WTC11 (cell line): ENCODE results near the gene ADGRG7. TPM values are rescaled to one million over a fixed set of nuclear protein-coding genes. Genes with fewer than 3 reads are reported as not detected.

ENCODE experiments used
- ATAC-seq: fragments of 200-7000 bp; cut with Tn5 transposase; 2 replicates; pipeline ENCODE4 v1.10.0; 2021; ENCODE audit warnings: mild to moderate bottlenecking, moderate library complexity
- CTCF ChIA-PET: fragments of 300-600 bp; sonication (Branson Sonifier 250); formaldehyde crosslinking; loops from one replicate; lab custom pipeline; 2021; ENCODE audit warnings: antibody characterized with exemption; lab: Charles Lee
- POLR2A ChIA-PET: fragments of 350-600 bp; sonication (Branson Sonifier 250); formaldehyde crosslinking; loops from one replicate; lab custom pipeline; 2021; ENCODE audit warnings: antibody characterized with exemption; lab: Charles Lee
- DNase-seq: peaks from one replicate; pipeline ENCODE4 v3.0.0; 2021; ENCODE audit warnings: low spot score
- H3K27ac Mint-ChIP-seq: 2 replicates; pipeline ENCODE4 v1.8.0; 2021; ENCODE audit warnings: mixed read lengths
- H3K27me3 Mint-ChIP-seq: 2 replicates; pipeline ENCODE4 v1.8.0; 2021; ENCODE audit warnings: low read depth, mild to moderate bottlenecking, moderate library complexity, mixed read lengths
- H3K36me3 Mint-ChIP-seq: 2 replicates; pipeline ENCODE4 v1.8.0; 2021; ENCODE audit warnings: mixed read lengths
- H3K4me1 Mint-ChIP-seq: 2 replicates; pipeline ENCODE4 v1.8.0; 2022; ENCODE audit warnings: mixed read lengths
- H3K4me3 Mint-ChIP-seq: 2 replicates; pipeline ENCODE4 v1.8.0; 2021; ENCODE audit warnings: mild to moderate bottlenecking, moderate library complexity, mixed read lengths
- H3K9me3 Mint-ChIP-seq: 2 replicates; pipeline ENCODE4 v1.8.0; 2021; ENCODE audit warnings: mixed read lengths
- ARID4B ChIP-seq: sonication (generic); formaldehyde crosslinking; IDR thresholded peaks from 2 replicates; pipeline ENCODE4 v1.8.0; 2023; ENCODE audit warnings: missing genetic modification reagents, mild to moderate bottlenecking, borderline replicate concordance
- CBFB ChIP-seq: sonication (generic); formaldehyde crosslinking; IDR thresholded peaks from 2 replicates; pipeline ENCODE4 v1.8.1; 2022; ENCODE audit warnings: mild to moderate bottlenecking, low read depth, missing genetic modification reagents
- CREM ChIP-seq: sonication (generic); formaldehyde crosslinking; IDR thresholded peaks from 2 replicates; pipeline ENCODE4 v1.8.1; 2022; ENCODE audit warnings: mild to moderate bottlenecking, missing genetic modification reagents, moderate library complexity
- FOXK1 ChIP-seq: sonication (generic); formaldehyde crosslinking; IDR thresholded peaks from 2 replicates; pipeline ENCODE4 v1.8.0; 2022; ENCODE audit warnings: mild to moderate bottlenecking, moderate library complexity, missing genetic modification reagents
- HMGA2 ChIP-seq: fragments of 250-450 bp; sonication (Bioruptor Pico); IDR thresholded peaks from 2 replicates; pipeline ENCODE4 v1.4.0; 2021; ENCODE audit warnings: mild to moderate bottlenecking, moderate library complexity
- NFYB ChIP-seq: sonication (generic); formaldehyde crosslinking; conservative IDR thresholded peaks from 2 replicates; pipeline ENCODE4 v1.8.0; 2022; ENCODE audit warnings: low read depth, missing genetic modification reagents
- PRDM15 ChIP-seq: sonication (generic); formaldehyde crosslinking; IDR thresholded peaks from 2 replicates; pipeline ENCODE4 v1.8.0; 2022; ENCODE audit warnings: missing genetic modification reagents
- TCF7 ChIP-seq: sonication (generic); formaldehyde crosslinking; IDR thresholded peaks from 2 replicates; pipeline ENCODE4 v1.8.0; 2022; ENCODE audit warnings: mild to moderate bottlenecking, low read depth, missing genetic modification reagents, moderate library complexity
- ZNF396 ChIP-seq: fragments of 250-450 bp; sonication (Bioruptor Pico); IDR thresholded peaks from 2 replicates; pipeline ENCODE4 v1.8.0; 2021; ENCODE audit warnings: mild to moderate bottlenecking, moderate library complexity, borderline replicate concordance
- ZNF671 ChIP-seq: fragments of 250-450 bp; sonication (Bioruptor Pico); IDR thresholded peaks from 2 replicates; pipeline ENCODE4 v1.8.0; 2021; ENCODE audit warnings: mild to moderate bottlenecking
- total RNA-seq: library from RNA; stranded (reverse); gene quantifications from 3 replicates; pipeline ENCODE4 v1.2.3, GENCODE V29; 2021
- TF ChIP-seq, protein P1 (sequence below): sonication (generic); formaldehyde crosslinking; IDR thresholded peaks from 2 replicates; pipeline ENCODE4 v1.8.1; 2022; ENCODE audit warnings: missing genetic modification reagents, borderline replicate concordance
- TF ChIP-seq, protein P2 (sequence below): fragments of 250-450 bp; sonication (Bioruptor Pico); IDR thresholded peaks from 2 replicates; pipeline ENCODE4 v1.8.0; 2021; ENCODE audit warnings: mild to moderate bottlenecking
- TF ChIP-seq, protein P3 (sequence below): fragments of 250-450 bp; sonication (Bioruptor Pico); IDR thresholded peaks from 2 replicates; pipeline ENCODE4 v2.1.2; 2022; ENCODE audit warnings: mild to moderate bottlenecking, moderate library complexity

The ADGRG7 gene
- total RNA-seq, 1 experiment from 2014 or later = not detected

- DNase-seq (no peak), ATAC-seq (no peak)
- Mint-ChIP-seq H3K9me3 (no peaks in the 10 kb centered on the region), H3K4me3 (no peak overlapping the region), H3K4me1 (no peaks in the 10 kb centered on the region), H3K36me3 (no peaks in the 10 kb centered on the region), H3K27me3 (no peaks in the 10 kb centered on the region), H3K27ac (no peak overlapping the region)
- CTCF ChIA-PET = no interaction called here
- TF ChIP-seq PRDM15 (CRISPR knock-in tag) (no peak), CBFB (CRISPR knock-in tag) (no peak), HMGA2 (CRISPR knock-in tag) (no peak), FOXK1 (CRISPR knock-in tag) (no peak), ARID4B (CRISPR knock-in tag) (no peak), NFYB (CRISPR knock-in tag) (no peak)
- TF ChIP-seq, protein P1, sequence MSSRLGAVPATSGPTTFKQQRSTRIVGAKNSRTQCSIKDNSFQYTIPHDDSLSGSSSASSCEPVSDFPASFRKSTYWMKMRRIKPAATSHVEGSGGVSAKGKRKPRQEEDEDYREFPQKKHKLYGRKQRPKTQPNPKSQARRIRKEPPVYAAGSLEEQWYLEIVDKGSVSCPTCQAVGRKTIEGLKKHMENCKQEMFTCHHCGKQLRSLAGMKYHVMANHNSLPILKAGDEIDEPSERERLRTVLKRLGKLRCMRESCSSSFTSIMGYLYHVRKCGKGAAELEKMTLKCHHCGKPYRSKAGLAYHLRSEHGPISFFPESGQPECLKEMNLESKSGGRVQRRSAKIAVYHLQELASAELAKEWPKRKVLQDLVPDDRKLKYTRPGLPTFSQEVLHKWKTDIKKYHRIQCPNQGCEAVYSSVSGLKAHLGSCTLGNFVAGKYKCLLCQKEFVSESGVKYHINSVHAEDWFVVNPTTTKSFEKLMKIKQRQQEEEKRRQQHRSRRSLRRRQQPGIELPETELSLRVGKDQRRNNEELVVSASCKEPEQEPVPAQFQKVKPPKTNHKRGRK (CRISPR knock-in tag) = no peak
- TF ChIP-seq, protein P2, sequence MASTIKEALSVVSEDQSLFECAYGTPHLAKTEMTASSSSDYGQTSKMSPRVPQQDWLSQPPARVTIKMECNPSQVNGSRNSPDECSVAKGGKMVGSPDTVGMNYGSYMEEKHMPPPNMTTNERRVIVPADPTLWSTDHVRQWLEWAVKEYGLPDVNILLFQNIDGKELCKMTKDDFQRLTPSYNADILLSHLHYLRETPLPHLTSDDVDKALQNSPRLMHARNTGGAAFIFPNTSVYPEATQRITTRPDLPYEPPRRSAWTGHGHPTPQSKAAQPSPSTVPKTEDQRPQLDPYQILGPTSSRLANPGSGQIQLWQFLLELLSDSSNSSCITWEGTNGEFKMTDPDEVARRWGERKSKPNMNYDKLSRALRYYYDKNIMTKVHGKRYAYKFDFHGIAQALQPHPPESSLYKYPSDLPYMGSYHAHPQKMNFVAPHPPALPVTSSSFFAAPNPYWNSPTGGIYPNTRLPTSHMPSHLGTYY (CRISPR knock-in tag) = no peak
- POLR2A ChIA-PET = no interaction called here
Measured at GRCh38 chr3:100647657-100648056, 38.3 kb downstream of the ADGRG7 start.

DNA sequence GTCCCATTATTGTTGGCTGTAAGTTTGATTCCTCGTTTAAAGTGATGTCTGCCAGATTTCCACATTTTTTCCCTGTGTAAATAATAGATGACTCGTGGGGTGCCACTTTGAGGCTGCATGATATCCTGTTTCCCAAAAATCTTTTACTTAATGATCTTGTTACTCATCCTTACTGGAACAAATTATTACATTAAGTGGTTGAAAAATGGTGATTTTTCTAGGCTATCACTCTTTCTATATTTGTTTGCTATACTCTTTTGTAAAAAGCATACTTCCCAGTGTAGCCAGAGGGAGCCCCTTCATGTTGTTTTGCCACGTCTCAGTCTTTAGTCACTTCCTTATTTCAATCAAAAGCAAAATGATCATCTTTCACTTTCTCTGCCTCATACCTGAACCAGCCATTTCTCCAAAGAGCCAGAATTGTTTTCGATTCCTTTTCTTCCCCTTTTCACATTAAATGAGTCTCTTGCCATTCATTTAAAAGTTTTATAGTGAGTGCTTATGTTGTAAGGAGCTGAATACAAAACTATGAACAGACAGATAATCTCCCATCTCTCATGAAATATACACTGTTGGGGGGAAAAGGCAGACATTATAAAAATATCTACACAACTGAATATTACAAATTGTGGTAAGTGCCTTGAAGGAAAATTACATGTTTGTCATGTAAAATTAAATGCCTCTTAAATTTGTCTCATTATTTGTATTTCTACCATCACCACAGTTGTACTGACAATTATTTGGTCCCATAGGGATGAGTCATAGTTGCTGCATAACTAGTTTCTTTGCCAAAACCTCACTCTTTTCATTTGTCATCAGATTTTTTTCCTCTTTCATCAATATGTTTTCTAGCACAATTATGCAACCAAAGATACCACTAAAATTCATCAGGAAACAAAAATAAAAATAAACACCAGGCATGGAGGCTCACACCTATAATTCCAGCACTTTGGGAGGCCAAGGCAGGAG is 41.5 kb downstream of the ADGRG7 start:
- ChIA-PET POLR2A (no interaction called here), CTCF (interaction anchor here (1.5 kb wide), 1 partner anchor 126 kb away, joined by 3 read pairs; no protein-coding TSS in a partner anchor)
- ATAC-seq = no peak
- no peaks in the 10 kb centered on the region for H3K9me3 Mint-ChIP-seq
- no peaks in the 10 kb centered on the region for H3K36me3 Mint-ChIP-seq
- no peaks in the 10 kb centered on the region for H3K27me3 Mint-ChIP-seq
- TF ChIP-seq, protein P2 (CRISPR knock-in tag) = no peak
- no peak for TF ChIP-seq CREM
- TF ChIP-seq ZNF396 (CRISPR knock-in tag) = no peak
- no peak for TF ChIP-seq ZNF671 (CRISPR knock-in tag)
- TF ChIP-seq TCF7 = no peak
- TF ChIP-seq, protein P3, sequence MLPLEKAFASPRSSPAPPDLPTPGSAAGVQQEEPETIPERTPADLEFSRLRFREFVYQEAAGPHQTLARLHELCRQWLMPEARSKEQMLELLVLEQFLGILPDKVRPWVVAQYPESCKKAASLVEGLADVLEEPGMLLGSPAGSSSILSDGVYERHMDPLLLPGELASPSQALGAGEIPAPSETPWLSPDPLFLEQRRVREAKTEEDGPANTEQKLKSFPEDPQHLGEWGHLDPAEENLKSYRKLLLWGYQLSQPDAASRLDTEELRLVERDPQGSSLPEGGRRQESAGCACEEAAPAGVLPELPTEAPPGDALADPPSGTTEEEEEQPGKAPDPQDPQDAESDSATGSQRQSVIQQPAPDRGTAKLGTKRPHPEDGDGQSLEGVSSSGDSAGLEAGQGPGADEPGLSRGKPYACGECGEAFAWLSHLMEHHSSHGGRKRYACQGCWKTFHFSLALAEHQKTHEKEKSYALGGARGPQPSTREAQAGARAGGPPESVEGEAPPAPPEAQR (CRISPR knock-in tag) = no peak
- 0 out of 2 replicates have a peak, but pooled peaks cover 3% of the 10 kb centered on the region for H3K4me1 Mint-ChIP-seq
- DNase-seq = no peak
- no peak overlapping the region for H3K4me3 Mint-ChIP-seq
- no peak overlapping the region for H3K27ac Mint-ChIP-seq
